DMS79 treated with DMSO at 0.1 percent for 48 hours (cell line): ENCODE results near the gene EFCAB11.
A peak's percentile ranks its signal among the peaks of the same experiment; 100 is the strongest.
"Not testable (repeated sequence)": the region's sequence is repeated elsewhere in the genome, so short reads cannot be mapped to it uniquely, and the experiment has no call there.

ENCODE experiments used
- DNase-seq: peaks from one replicate; lab custom pipeline; 2025; lab: John Stamatoyannopoulos, UW

EFCAB11 gene

DNA sequence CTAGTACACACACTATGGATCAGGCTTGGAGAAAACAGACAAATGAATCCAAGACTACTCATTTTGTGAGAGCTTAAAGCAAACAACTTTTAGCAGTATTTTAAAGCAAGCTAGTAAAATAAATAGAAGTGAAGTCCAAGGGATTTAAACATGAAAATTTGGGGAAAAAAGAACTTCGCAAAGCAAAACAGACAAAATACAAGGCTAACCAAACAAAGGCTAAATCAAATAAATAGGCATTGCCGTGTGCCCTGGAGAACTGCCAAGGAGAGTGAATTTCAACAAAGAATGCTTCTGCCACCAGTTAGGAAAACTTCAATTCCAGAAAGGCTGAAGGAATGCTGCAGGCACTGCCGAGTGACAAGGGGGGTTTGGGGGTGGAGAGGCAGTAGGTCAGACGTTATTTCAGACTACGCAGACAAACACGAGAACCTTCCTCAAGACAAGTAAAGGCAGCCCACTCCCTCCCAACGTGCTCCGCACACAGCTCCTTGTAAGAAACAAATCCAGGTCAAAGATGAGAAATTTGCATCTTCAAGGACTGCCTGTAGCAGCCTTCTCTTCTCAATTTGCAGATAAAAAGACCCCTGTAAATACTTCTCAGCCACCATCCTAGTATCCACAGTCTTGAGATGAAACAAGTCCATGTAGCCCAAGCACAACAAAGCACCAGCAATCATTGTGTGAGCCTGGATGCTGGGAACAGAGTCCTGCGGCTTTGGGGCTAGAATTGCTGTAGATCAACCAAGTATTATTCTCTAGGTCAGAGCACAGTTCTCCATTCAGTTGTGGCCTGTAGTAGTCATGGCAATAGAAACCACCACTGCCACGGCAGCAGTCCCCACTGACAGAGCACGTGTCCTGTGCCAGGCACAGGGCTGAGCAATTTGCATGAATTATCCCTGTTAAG is 43.3 kb downstream of the EFCAB11 start:
- DNase-seq: no peak

DNA sequence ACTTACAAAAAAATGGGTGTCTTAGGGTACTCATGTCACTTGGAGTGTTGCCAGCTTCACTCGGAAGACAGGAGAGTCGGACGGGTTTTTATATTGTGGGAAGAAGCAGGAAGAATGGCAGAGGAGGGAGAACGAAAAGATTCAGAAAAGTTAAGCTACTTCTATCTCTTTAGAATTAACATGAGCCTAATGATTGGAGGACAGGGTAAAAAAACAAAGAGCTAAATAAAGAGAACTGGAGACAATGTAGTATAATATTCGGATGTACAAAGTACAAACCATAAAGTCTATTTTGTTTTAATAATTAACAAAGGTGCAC is 43.9 kb downstream of the EFCAB11 start:
- DNase-seq: no peak

DNA sequence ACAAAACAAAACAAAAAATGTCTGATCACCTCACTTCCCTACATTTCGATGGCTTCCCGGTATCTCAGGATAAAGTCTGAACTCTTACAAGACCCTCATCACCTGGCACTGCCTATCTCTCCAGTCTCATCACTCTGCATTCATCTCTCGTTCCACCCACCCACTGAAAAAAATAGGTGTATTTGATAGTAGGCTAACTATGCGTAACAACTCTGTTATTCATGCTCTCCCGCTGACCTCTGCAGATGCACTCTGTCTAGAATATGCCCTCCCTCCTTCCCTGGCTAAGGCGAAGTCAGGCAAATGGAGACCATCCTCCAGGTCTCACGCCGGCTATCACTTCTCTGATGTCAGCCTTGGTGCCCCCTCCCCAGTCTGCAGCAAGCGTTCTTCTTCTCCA is 44.9 kb downstream of the EFCAB11 start:
- no peak for DNase-seq

DNA sequence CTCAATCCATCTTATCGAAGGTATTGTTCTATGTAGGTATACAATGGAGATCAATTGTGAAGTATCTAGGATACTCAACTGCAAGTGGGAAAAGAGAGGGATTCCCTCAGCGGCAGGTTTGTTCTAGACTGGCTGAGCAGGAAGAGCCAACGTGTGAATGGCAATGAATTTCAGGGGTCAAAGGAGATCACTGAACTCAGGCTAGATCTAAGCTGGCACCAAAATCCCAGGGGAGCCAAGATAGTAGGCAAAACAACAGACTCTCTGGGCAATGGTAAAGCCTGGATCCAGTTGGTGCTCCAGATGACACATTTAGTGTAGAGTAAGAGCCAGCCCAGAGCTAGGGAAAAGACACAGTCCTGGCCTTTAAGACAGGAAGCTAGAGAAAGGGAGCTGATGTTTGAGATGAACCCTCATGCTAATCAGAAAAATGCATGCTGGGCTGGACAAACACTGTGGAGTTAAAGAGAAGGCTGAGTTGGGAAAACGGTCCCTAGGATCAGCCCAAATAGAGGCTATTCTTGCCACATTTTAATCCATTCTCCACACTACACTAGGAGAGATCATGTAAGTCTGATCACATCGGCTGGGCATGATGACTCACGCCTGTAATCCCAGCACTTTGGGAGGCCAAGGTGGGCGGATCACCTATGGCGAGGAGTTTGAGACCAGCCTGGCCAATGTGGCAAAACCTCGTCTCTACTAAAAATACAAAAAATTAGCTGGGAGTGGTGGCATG is 45.6 kb downstream of the EFCAB11 start:
- no peak for DNase-seq

DNA sequence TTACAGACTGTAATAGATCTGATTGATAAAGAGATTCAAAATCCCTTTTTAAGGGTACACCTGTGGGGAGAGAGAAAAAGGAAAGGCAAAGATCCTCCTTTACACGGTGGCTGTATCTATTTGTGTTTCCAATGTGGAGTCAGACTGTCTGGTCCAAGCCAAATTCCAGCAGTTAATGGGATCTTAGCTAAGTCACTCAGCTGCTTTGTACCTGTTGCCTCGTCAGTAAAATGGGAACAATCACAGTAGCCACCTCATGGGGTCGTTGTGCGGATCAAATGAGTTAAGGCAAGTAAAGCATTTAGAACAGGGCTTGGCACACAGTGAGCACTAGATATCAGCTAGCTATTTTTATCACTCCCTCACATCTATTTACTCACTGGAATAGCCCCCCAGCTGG is 46.9 kb downstream of the EFCAB11 start:
- DNase-seq: no peak

DNA sequence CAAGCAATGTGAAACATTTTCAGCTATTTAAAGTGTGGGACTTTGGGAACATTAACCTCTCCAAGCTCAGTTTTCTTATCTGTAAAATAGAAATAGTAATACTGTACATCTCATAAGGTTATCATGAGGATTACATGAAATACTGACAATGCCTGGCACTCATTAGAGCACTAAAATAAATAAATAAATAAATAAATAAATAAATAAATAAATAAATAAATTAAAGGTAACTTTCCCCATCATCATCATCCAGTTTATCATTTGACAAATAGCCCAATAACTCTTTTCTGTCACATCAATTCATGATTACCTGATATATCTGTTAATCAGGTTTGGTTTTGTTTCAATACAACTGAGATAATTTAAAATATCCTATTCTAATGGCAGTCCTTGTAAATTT is 48.5 kb downstream of the EFCAB11 start:
- DNase-seq: no peak

DNA sequence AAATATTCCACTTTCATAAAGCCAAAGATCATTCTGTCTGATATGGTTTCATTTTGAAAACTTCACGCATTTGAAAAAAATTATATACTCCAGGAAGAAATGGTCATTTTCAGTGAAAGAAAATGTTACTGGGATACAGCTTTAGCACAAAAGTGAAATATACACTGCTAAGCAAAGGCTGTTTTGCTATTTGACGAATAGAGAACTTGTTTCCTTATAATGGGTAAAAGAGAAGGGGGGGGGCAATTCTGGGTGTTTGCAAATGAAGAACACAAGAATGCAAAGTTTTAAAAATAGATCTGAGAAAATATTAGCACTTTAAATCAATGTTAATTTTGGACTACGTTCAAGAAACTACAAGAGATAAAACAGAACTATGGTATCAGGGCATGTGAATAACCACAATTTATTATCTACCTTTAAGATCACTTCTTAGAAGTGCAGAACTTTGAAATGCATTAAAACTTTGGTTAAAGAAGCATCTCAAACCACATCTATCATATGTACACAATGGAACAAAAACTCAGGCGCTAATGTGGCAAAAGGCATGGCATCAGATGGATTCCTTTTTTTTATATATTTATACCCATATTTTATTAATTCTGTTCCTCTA is 51.1 kb downstream of the EFCAB11 start:
- DNase-seq: no peak

DNA sequence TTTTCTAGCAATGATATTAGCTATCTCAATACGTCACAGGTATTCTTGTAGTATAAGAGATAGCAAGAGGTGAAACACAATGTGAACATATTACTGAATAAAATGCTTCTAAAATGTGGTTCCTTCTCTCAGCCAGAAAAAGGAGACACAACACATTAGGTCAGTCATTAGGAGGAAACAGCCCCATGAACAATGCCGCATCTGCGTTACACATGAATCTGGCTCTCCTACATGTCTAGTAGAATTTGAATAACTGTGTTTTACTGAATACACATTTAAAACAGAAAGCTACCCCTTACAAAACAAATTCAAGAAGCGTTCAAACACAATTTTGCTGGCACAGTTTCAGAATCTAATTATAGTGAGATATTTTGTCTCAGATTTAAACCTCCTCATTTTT is 51.6 kb downstream of the EFCAB11 start:
- no peak for DNase-seq

DNA sequence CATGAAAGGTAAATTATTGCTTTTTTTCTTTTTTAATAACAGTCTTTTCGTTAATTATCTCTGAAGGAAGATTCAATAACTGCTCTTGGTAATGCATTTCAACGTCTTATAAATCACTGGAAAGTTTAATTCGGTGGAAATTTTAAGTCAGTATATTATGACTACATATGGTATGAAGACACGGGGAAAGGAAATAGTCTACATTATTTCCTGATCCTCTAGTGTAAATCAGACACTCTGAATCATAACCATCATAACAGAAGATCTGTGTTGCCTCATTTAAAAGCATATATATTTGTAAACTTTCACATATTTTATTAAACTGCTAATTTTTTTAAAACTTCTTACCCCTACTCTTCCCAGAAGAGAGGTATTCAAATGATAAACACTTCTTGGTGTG is 53.7 kb downstream of the EFCAB11 start:
- no peak for DNase-seq

DNA sequence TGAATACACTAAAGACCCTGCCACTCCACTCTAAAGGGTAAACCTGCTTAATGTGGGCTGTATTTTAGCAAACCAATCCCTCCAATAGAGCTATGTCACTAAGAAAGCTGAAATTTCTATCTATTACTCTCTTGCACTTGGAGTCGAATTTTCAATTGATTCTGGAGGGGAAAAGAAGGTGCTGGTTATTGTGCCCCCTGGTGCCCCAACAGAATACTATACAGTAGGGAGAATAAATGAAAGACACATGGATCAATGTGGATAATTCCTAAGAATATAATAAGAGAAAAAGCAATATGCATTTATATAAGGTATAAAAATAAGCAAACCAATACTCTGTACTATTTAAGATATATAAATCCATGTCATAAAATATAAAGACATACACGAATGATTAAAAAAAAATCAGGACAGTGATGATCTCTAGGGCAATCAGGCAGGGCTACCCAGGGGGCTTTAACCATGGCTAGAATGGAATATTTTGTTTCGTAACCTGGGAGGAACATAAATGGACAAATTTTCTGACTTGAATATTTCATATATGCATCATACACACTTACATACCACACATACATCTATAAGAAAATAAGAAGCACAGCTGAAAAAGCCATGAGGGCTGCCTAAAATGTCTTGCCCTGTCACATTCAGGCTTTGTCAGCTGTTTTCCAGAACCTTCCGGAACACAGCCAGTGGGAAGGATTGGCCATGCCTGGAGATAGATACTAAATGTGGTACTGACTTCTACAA is 54.4 kb downstream of the EFCAB11 start:
- DNase-seq: peak; percentile 33

DNA sequence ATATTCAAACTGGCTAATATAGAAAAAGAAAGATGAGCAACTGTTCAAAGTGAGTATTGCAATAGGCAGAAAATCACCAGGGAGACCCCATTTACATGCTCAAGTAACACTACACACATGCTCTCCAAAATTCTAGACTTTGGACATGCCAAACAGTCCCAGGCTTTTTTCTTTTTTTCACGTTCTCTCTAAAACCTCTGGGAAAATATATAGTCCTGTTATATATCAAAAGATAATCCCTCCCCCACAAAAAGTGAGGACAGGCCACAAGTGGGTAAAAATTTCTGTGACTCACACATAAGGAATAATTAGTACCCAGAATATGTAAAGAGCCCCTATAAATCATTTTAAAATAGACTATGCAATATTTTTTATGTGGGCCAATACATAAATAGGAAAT is 55.2 kb downstream of the EFCAB11 start:
- DNase-seq: no peak

DNA sequence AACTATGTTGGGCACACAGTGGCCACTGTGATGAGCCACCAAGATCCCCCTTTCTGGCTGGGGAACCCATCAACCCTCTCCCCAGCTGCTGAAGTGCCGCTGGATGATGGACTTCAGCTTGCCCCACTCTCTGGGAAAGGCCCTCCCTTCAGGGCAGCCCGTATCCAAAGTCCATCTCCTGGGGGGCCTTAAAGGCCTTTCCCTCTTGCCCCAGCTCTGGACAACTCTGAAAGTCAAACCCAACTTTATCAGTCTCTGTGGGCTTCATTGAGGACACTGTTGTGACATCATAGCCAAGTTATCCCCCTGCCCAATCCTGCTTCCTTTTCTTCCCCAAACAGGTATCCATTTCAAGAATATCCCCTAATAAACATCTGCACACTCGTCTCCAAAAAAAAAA is 61.1 kb downstream of the EFCAB11 start:
- DNase-seq: not testable (repeated sequence)

DNA sequence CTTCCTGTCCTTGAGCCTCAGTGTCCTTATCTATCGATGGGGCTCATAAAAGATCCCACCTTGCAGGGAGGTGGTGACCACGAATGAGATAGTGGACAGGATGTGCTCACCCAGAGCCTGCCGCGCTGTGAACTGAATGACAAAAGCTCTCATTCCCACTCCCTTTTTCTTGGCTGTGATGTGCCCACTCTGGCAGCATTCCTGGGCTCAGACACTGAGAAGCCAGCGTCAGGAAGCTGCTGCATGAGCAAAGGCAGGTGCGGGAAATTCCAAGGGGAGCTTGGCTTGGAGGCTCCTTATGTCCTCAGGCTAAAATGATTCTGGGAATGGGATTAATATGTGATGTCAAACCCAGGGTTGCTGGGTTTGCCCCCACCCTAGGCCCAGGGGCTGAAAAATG is 61.6 kb downstream of the EFCAB11 start:
- no peak for DNase-seq

DNA sequence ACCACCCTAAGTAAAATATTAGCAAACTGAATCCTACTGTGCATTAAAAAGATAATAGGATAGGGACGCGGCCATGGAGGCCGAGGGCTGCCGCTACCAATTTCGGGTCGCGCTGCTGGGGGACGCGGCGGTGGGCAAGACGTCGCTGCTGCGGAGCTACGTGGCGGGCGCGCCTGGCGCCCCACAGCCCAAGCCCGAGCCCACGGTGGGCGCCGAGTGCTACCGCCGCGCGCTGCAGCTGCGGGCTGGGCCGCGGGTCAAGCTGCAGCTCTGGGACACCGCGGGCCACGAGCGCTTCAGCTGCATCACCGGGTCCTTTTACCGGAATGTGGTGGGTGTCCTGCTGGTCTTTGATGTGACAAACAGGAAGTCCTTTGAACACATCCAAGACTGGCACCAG is 62.8 kb downstream of the EFCAB11 start:
- not testable (repeated sequence) for DNase-seq

DNA sequence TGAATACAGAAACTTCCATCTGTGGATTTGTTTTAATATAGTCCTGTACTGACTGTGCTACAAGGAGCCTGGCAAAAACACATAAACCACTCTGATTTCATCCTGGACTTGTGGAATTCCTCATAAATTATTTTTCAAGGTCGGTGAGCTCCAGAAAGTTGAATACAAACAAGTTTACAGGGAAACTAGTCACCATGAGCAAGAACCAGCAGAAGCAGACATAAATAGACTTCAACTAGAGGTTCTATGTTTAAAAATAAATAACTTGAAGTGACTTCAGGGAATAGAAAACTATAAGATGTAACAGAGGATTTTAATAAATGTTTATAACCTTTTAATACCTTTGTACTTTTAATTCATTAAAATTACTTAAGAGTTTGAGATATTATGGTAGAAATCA is 63.5 kb downstream of the EFCAB11 start:
- DNase-seq: no peak

DNA sequence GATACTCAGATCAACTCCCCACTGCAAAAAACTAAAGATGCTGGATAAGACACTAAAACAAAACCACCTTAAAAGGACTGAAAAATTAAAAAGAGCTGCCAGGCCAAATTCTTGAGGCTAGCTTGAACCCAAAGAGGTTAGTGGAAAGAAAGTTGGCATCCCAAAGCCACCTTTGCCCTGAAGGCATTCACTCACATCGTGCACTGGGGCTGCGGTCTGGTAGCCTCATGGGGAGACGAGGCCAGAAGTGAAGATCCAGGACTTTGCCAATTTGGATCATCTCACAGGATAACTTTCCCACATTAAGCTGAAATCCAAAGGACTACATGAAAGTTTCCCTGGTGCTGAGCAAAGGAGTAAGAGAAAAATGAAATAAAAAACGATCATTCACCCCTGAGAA is 63.9 kb downstream of the EFCAB11 start:
- DNase-seq: no peak

DNA sequence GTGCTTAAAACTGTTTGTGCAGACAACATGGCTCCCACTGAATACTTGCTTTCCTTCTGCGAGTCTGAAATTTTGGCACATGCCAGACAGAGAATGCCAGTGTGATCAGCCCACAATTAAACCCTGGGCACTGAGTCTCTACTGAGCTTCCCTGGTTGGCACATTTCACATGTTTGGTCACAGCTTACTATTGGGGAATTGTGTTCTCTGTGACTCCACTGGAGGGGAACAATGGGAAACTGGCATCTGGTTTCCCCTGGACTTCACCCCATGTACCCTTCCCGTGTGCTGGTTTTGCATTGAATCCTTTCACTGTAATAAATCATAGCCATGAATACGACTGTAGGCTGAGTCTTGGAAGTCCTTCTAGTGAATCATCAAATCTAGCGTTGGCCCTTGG is 64.9 kb downstream of the EFCAB11 start:
- no peak for DNase-seq

DNA sequence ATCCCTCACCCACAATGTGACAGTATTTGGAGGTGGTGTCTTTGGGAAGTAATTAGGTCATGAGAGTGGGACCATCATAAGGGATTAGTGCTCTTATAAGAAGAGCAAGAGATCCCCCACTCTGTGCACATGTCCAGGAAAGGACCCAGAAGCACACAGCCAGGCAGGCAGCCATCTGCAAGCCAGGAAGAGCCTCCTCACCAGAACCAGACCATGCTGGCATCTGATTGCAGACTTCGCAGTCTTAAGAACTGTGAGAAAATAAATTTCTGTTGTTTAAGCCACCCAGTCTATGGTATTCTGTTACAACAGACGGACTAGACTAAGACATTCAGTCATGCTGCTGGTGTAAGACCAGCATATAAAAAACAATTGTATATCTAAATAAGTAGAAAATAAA is 69.8 kb downstream of the EFCAB11 start:
- DNase-seq: no peak

DNA sequence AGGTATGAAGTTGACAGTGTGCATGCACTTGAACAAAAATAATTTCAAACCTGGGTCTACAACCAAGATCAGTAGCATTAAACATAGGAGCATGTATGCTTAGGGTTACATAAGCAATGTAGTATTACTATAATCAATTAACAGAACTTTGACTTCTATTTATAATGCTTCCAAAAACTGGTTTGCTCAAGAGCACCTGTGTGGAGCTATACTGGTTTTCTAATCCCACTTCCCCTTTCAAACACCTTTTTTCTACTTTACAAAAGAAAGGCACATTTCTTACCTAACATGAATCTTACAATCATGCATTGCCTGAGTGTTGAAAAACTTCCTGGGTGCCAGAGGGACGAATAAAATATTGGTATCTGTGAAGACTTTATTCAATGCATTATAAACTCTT is 72.7 kb downstream of the EFCAB11 start:
- no peak for DNase-seq

DNA sequence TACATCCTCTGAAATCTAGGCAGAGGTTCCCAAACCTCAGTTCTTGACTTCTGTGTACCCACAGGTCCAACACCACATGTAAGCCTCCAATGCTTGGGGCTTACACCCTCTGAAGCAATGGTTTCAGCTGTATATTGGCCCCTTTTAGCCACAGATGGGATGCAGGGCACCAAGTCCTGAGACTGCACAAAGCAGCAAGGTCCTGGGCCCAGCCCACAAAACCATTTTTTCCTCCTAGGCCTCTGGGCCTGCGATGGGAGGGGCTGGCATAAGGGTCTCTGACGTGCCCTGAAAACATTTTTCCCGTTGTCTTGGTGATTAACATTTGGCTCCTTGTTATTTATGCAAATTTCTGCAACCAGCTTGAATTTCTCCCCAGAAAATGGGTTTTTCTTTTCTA is 80.4 kb downstream of the EFCAB11 start:
- DNase-seq: not testable (repeated sequence)

DNA sequence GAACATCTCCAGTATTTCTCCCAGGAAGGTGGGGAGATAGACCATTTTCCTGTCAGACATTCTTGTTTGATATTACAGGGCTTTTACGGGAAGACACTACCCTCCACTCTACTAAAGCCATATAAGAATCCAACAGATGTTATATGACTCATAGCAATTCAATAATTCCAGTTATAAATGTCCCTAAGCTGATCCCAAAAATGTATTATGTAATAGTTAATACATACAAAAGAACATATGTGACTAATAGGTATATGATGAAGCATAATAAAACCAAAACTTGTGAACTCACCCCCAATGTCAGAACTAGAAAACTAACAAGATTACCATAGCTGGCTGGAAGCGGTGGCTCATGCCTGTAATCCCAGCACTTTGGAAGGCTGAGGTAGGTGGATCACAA is 84.2 kb downstream of the EFCAB11 start:
- DNase-seq: no peak

DNA sequence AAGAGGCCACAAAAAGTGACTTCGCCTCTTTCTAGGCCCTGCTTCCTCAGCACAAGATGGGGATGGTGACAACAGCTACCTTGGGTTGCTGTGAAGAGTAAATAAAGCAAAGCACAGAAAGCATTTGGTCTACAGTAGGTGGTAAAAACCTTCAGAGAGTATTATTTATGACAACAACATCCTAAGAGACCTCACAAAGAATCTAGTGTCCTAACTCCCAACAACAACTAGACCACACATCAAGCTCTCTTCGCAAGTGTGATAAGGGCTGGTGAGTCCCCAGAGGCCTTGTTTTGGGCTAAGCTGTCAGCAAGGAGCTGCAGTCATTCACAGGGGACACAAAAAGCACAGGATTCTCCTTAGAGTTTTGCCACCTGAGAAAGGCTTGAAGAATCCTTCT is 84.9 kb downstream of the EFCAB11 start:
- DNase-seq: no peak
